Activated CD8-positive, alpha-beta memory T cell treated with anti-CD3 and anti-CD28 coated beads for 36 hours (primary cell): ENCODE results near the gene UBE2QL1. TPM values are rescaled to one million over a fixed set of nuclear protein-coding genes. Genes with fewer than 3 reads are reported as not detected.

ENCODE experiments used
- CTCF ChIA-PET: fragments of 350-600 bp; sonication (Branson Sonifier 250); formaldehyde crosslinking; loops from one replicate; lab custom pipeline; 2021; ENCODE audit warnings: antibody characterized with exemption; lab: Charles Lee
- POLR2A ChIA-PET: fragments of 350-600 bp; sonication (Branson Sonifier 250); formaldehyde crosslinking; loops from one replicate; lab custom pipeline; 2021; ENCODE audit warnings: antibody characterized with exemption; lab: Charles Lee
- total RNA-seq, 2 experiments: library from RNA; stranded (reverse); gene quantifications; one replicate each; pipeline ENCODE4 v1.2.3, GENCODE V29; 2021

UBE2QL1 gene
- total RNA-seq, 2 experiments from 2014 or later: not detected

GRCh38 chr5:6424700-6425099, 24.0 kb upstream of the UBE2QL1 start:
- POLR2A ChIA-PET: no interaction called here
- CTCF ChIA-PET: no interaction called here

GRCh38 chr5:6427694-6428093, 21.0 kb upstream of the UBE2QL1 start:
- CTCF ChIA-PET: no interaction called here

GRCh38 chr5:6430418-6431028, 18.1 kb upstream of the UBE2QL1 start:
- ChIA-PET POLR2A (no interaction called here), CTCF (no interaction called here)

More at GRCh38 chr5:6427694-6428093, 21.0 kb upstream of the UBE2QL1 start:
- POLR2A ChIA-PET: no interaction called here

- CTCF ChIA-PET: no interaction called here
- POLR2A ChIA-PET: no interaction called here
These were observed 17.2 kb upstream of the UBE2QL1 start for GRCh38 chr5:6431214-6432195.

- ChIA-PET POLR2A (no interaction called here), CTCF (no interaction called here)
These were observed 16.5 kb upstream of the UBE2QL1 start for GRCh38 chr5:6432206-6432605.

- ChIA-PET CTCF (no interaction called here), POLR2A (no interaction called here)
These were observed 13.9 kb upstream of the UBE2QL1 start for GRCh38 chr5:6434731-6435130.

- CTCF ChIA-PET: interaction anchor here (0.8 kb wide), 1 partner anchor 927 kb away, joined by 3 read pairs; no protein-coding TSS in a partner anchor
- POLR2A ChIA-PET: no interaction called here
These were observed 13.3 kb upstream of the UBE2QL1 start for GRCh38 chr5:6435356-6435755.

- POLR2A ChIA-PET: no interaction called here
- CTCF ChIA-PET: no interaction called here
These were observed 11.8 kb upstream of the UBE2QL1 start for GRCh38 chr5:6436715-6437331.

- POLR2A ChIA-PET: interaction anchor here (0.6 kb wide), 1 partner anchor 272 kb away, joined by 4 read pairs; no protein-coding TSS in a partner anchor
- CTCF ChIA-PET: no interaction called here
These were observed 8.8 kb upstream of the UBE2QL1 start for GRCh38 chr5:6439588-6440550.

- ChIA-PET POLR2A (no interaction called here), CTCF (no interaction called here)
These were observed 6.3 kb upstream of the UBE2QL1 start for GRCh38 chr5:6442333-6442732.

GRCh38 chr5:6443326-6443725, 5.3 kb upstream of the UBE2QL1 start:
- POLR2A ChIA-PET: no interaction called here
- CTCF ChIA-PET: no interaction called here

- ChIA-PET POLR2A (no interaction called here), CTCF (no interaction called here)
These were observed 2.6 kb upstream of the UBE2QL1 start for GRCh38 chr5:6446042-6446441.

- CTCF ChIA-PET: no interaction called here
- POLR2A ChIA-PET: no interaction called here
These were observed 1.9 kb upstream of the UBE2QL1 start for GRCh38 chr5:6446626-6447309.

GRCh38 chr5:6447384-6448140, 1.1 kb upstream of the UBE2QL1 start:
- CTCF ChIA-PET: no interaction called here
- POLR2A ChIA-PET: no interaction called here

- ChIA-PET CTCF (no interaction called here), POLR2A (no interaction called here)
These were observed 543 bp upstream of the UBE2QL1 start for GRCh38 chr5:6448141-6448491.

- POLR2A ChIA-PET: no interaction called here
- CTCF ChIA-PET: interaction anchor here (0.6 kb wide), 1 partner anchor 279 kb away, joined by 5 read pairs; no protein-coding TSS in a partner anchor
These were observed 953 bp downstream of the UBE2QL1 start for GRCh38 chr5:6449465-6450158.

GRCh38 chr5:6450319-6450833, 1.7 kb downstream of the UBE2QL1 start:
- POLR2A ChIA-PET: no interaction called here
- CTCF ChIA-PET: no interaction called here
